SK-N-SH treated with all-trans-retinoic acid at 6 μM for 48 hours (cell line): ENCODE measurements around the gene NLRP7.

Experiments
- CREB5 ChIP-seq: fragments of 250-450 bp; sonication (Bioruptor Pico); IDR thresholded peaks from 2 replicates; pipeline ENCODE4 v1.5.1; 2020; ENCODE audit warnings: low read depth, mild to moderate bottlenecking, moderate library complexity
- CSDC2 ChIP-seq: fragments of 250-450 bp; sonication (Bioruptor Pico); IDR thresholded peaks from 2 replicates; pipeline ENCODE4 v1.5.0; 2020; ENCODE audit warnings: mild to moderate bottlenecking, moderate library complexity
- ESRRG ChIP-seq: fragments of 250-450 bp; sonication (Bioruptor Pico); IDR thresholded peaks from 2 replicates; pipeline ENCODE4 v1.6.1; 2021; ENCODE audit warnings: mild to moderate bottlenecking
- PATZ1 ChIP-seq: fragments of 250-450 bp; sonication (Bioruptor Pico); IDR thresholded peaks from 2 replicates; pipeline ENCODE4 v1.8.0; 2020; ENCODE audit warnings: mild to moderate bottlenecking, moderate library complexity, borderline replicate concordance
- PPARA ChIP-seq: fragments of 250-450 bp; sonication (Bioruptor Pico); IDR thresholded peaks from 2 replicates; pipeline ENCODE4 v1.5.0; 2020; ENCODE audit warnings: mild to moderate bottlenecking, borderline replicate concordance
- RARB ChIP-seq: fragments of 250-450 bp; sonication (Bioruptor Pico); IDR thresholded peaks from 2 replicates; pipeline ENCODE4 v1.8.0; 2021; ENCODE audit warnings: mild to moderate bottlenecking, moderate library complexity
- SNAI2 ChIP-seq: fragments of 250-450 bp; sonication (Bioruptor Pico); IDR thresholded peaks from 2 replicates; pipeline ENCODE4 v1.5.0; 2020; ENCODE audit warnings: mild to moderate bottlenecking, moderate library complexity
- TOX ChIP-seq: fragments of 250-450 bp; sonication (Bioruptor Pico); IDR thresholded peaks from 2 replicates; pipeline ENCODE4 v1.8.0; 2021; ENCODE audit warnings: mild to moderate bottlenecking, moderate library complexity, borderline replicate concordance
- ZFP30 ChIP-seq: fragments of 450-650 bp; formaldehyde crosslinking; IDR thresholded peaks from 2 replicates; pipeline ENCODE4 v1.5.0; 2022; ENCODE audit warnings: mild to moderate bottlenecking, moderate library complexity
- ZNF8 ChIP-seq: fragments of 450-650 bp; formaldehyde crosslinking; IDR thresholded peaks from 2 replicates; pipeline ENCODE4 v1.5.0; 2020; ENCODE audit warnings: mild to moderate bottlenecking, moderate library complexity

GRCh38 chr19:54903303-54903702, 44.0 kb downstream of the NLRP7 start:
- TF ChIP-seq CSDC2 (CRISPR knock-in tag) (no peak), PATZ1 (no peak), ZFP30 (CRISPR knock-in tag) (no peak), SNAI2 (no peak), ZNF8 (CRISPR knock-in tag) (no peak), PPARA (CRISPR knock-in tag) (no peak), ESRRG (CRISPR knock-in tag) (no peak), RARB (no peak), CREB5 (CRISPR knock-in tag) (no peak), TOX (CRISPR knock-in tag) (no peak)
